HG03354 (cell line): ENCODE results near the gene COL25A1.

Experiments
- ATAC-seq: cut with Tn5 transposase; IDR thresholded peaks from one replicate; pipeline ENCODE4 v1.9.1; 2021; ENCODE audit warnings: mild to moderate bottlenecking; ENCODE audit not compliant: unreplicated experiment, poor library complexity, severe bottlenecking

The COL25A1 gene

GRCh38 chr4:109229028-109229427 lies 73.4 kb downstream of the COL25A1 start:
- ATAC-seq, result no peak

GRCh38 chr4:109218288-109218687 lies 84.2 kb downstream of the COL25A1 start:
- no peak for ATAC-seq

GRCh38 chr4:109216085-109216696 lies 86.3 kb downstream of the COL25A1 start:
- no peak for ATAC-seq

GRCh38 chr4:109215506-109215905 lies 87.0 kb downstream of the COL25A1 start:
- ATAC-seq, result no peak

- no peak for ATAC-seq
Measured at GRCh38 chr4:109214622-109215301, 87.7 kb downstream of the COL25A1 start.

GRCh38 chr4:109213056-109213455 lies 89.4 kb downstream of the COL25A1 start:
- no peak for ATAC-seq

- ATAC-seq, result no peak
Measured at GRCh38 chr4:109211671-109212070, 90.8 kb downstream of the COL25A1 start.

GRCh38 chr4:109209647-109210046 lies 92.8 kb downstream of the COL25A1 start:
- no peak for ATAC-seq

GRCh38 chr4:109207898-109208297 lies 94.6 kb downstream of the COL25A1 start:
- no peak for ATAC-seq

GRCh38 chr4:109207061-109207460 lies 95.4 kb downstream of the COL25A1 start:
- ATAC-seq, result no peak

- no peak for ATAC-seq
Measured at GRCh38 chr4:109206620-109207019, 95.8 kb downstream of the COL25A1 start.

GRCh38 chr4:109205186-109205585 lies 97.3 kb downstream of the COL25A1 start:
- ATAC-seq, result no peak

GRCh38 chr4:109199585-109199984 lies 102.9 kb downstream of the COL25A1 start:
- no peak for ATAC-seq

GRCh38 chr4:109195646-109196045 lies 106.8 kb downstream of the COL25A1 start:
- ATAC-seq, result no peak

- no peak for ATAC-seq
Measured at GRCh38 chr4:109191216-109191615, 111.2 kb downstream of the COL25A1 start.

GRCh38 chr4:109186458-109186945 lies 116.0 kb downstream of the COL25A1 start:
- no peak for ATAC-seq

- ATAC-seq, result no peak
Measured at GRCh38 chr4:109185951-109186350, 116.5 kb downstream of the COL25A1 start.

- no peak for ATAC-seq
Measured at GRCh38 chr4:109185548-109185947, 116.9 kb downstream of the COL25A1 start.

GRCh38 chr4:109184491-109184961 lies 117.9 kb downstream of the COL25A1 start:
- no peak for ATAC-seq

- no peak for ATAC-seq
Measured at GRCh38 chr4:109183931-109184490, 118.4 kb downstream of the COL25A1 start.

GRCh38 chr4:109182696-109183095 lies 119.8 kb downstream of the COL25A1 start:
- ATAC-seq, result no peak
